NCI-H774 (cell line): ENCODE results near the gene POLR2I.
"Not testable (repeated sequence)": the region's sequence is repeated elsewhere in the genome, so short reads cannot be mapped to it uniquely, and the experiment has no call there.

ENCODE experiments used
- DNase-seq: peaks from one replicate; lab custom pipeline; 2025; lab: John Stamatoyannopoulos, UW

The POLR2I gene

DNA sequence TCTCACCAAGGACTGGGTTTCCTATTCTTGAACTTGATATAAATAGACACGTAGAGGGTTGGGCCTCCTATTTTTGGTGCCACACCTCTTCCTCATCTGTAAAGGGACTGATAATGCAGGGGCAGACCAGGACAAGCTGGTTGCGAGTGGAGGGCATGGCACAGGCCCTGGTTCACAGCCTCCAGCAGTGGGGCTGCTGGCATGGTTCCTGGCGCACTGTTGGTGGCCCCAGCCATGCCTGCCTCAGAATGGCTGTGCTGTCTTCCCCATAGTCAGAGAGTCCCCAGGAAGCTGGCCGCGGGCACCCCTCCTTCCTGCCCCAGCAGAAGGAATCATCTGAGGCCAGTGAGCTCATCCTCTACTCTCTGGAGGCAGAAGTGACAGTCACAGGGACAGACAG lies 14.2 kb downstream of the POLR2I start:
- no peak for DNase-seq

DNA sequence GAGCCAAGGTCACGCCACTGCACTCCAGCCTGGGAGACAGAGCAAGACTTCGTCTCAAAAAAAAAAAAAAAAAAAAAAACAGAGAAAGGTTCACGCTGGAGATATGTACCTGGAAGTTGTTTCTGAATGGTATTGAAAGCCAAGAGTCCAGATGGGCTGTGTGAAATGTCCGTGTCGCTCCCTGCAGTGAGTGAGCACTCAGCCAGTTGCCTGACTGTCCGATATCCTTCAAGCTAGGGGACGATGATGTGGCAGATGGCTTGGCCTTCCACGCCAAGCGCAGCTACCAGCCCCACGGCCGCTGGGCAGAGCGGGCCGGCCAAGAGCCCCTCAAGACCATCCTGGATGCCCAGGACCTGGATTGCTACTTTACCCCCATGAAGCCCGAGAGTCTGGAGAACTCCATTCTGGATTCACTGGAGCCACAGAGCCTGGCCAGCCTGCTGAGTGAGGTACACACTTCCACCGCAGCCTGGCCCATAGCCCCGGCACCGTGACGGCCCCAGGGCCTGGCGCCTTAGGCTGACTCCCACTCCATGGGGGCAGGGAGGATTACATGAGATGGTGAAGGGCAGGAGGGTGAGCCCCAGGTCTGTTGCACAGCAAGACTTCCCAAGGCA lies 15.4 kb downstream of the POLR2I start:
- no peak for DNase-seq

DNA sequence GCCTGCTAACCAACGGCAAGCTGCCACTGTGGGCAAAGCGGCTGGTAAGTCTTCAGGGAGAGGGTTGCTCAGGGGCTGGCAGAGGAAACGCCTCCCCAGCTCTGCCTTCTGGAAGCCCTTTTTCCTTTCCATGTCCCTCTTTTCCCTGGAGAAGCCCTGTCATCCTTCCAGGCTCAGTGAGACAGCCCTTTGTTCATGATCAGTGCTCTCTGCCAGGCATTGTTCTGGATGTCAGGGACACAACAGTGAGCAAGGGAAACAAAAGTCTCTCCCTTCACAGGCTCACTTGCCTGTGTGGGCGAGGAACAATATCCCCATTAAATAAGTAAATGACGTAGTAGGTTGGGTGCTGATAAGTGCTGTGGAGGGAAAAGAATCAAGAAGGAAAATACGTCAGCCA lies 17.6 kb downstream of the POLR2I start:
- DNase-seq: no peak

DNA sequence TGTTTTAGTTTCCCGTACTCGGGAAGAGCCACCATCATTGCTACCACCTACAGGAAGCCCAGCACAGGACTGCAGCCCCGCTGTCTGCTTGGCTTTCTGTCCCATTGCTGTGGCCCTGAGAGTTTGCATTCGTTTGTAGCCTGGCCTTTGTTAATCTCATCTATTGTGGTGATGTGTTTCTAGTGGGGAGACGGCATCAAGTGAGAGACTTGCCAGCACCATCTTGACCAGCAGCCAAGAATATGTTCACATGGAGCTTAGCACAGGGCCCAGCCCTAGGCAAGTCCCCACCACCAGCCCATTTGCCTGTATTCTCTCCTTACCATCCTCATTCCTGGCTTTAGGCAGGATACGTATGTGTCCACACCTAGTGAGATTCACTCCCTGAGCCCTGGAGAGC lies 21.0 kb downstream of the POLR2I start:
- no peak for DNase-seq

DNA sequence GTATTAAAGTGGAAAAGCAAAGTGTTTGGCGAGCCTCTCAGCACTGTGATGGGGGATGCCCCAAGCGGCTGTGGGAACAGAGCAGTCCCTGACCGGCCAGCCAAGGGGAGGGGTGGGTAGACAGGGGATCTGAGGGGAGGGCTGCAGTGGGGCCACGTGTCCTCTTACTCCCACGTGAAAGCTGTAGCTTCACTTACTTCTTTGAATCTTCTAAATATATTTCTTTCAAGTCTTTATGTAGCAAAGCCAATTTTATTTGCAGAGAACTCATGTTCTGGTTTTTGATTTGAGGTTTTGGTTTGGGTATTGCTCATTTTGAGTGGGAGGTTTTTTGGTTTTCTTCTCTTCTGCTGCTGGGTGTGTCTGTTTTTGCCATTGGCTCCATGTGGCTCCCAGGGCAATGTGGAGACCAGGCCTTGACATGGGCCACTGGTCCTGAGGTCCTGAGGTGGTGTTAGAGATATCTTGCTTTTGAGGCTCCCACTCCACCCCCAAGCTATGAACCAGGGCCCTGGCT lies 21.5 kb downstream of the POLR2I start:
- DNase-seq: no peak

DNA sequence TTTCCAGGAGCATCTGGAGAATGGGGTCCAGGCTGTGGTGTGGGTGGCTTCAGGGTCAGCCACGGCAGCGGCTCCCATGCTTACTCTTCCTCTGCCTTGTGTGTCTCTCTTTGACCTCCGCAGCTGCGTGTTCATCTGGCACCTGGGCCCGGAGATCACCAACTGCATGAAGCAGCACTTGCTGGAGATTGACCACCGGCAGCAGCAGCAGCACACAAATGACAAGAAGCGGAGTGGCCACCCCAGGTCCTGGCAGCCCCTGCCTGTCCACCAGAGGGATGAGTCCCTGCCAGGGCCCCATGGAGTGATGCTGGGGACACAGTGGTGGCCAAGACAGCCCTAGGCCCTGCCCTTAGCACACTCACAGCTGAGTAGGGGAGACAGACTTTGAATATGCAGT lies 22.1 kb downstream of the POLR2I start:
- no peak for DNase-seq

DNA sequence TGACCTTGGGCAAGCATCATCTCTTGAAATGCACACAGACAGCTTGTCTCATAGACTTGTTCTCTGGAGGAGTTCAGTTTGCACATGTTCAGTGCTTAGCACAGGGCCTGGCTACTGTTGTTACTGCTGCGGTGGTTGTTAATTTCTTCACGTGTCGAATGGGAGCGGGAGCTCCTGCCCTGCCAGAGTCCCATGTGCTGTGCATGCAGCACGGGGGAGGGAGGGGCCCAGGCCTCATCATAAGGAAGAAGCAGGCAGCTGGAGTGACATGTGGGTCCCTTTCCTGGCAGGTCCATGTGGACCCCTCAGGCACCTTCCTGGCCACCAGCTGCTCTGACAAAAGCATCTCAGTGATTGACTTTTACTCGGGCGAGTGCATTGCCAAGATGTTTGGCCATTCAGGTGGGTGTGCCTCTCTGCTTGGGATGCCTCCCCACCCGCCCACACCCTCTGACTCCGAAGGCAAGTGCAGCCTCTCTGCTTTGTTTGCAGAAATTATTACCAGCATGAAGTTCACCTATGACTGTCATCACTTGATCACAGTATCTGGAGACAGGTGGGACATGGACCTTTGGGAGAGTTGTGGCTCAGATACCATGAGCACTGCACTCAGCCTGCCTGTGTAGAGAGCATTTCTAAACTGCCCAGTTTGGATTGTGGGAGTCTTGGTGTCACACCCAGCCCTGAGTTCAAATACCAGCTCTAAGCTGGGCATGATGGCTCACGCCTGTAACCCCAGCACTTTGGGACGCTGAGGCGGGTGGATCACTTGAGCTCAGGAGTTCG lies 23.6 kb downstream of the POLR2I start:
- no peak for DNase-seq

DNA sequence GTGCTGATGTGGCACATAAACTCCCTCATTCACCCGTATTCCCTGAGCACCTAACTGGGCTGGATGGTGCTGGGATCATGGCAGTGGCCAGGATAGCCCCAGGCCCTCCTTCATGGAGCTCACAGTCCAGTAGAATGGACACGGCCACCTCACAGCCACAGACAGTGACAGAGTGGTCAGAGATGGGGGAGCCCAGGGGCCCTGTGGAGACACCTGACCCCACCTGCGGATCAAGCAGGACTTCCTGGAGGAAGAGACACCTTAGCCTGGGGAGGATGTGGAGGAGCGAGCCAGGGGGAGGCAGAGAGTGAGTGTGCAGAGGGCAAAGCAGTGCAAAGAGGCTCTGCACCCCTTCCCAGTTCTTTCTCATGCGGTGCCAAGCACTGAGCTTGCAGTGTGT lies 24.8 kb downstream of the POLR2I start:
- no peak for DNase-seq

DNA sequence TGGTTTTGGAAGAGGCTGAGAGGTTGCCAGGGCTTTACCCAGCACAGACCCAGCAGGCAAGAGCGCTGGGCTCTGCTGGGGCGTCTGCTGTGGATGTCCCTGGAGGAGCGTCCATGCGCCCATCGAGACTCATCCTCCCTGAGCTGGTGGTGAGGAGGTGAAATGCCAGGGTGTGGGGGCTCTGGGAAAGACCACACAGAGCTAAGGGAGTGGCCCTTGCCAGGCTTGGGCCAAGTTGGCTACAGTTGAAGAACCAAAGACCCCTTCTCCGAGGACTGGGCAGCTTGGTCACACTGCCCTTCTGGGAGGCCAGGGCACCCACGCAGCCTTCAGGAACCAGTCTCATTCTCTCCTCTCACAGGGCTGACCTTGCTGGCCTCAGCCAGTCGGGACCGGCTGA lies 28.3 kb downstream of the POLR2I start:
- no peak for DNase-seq

DNA sequence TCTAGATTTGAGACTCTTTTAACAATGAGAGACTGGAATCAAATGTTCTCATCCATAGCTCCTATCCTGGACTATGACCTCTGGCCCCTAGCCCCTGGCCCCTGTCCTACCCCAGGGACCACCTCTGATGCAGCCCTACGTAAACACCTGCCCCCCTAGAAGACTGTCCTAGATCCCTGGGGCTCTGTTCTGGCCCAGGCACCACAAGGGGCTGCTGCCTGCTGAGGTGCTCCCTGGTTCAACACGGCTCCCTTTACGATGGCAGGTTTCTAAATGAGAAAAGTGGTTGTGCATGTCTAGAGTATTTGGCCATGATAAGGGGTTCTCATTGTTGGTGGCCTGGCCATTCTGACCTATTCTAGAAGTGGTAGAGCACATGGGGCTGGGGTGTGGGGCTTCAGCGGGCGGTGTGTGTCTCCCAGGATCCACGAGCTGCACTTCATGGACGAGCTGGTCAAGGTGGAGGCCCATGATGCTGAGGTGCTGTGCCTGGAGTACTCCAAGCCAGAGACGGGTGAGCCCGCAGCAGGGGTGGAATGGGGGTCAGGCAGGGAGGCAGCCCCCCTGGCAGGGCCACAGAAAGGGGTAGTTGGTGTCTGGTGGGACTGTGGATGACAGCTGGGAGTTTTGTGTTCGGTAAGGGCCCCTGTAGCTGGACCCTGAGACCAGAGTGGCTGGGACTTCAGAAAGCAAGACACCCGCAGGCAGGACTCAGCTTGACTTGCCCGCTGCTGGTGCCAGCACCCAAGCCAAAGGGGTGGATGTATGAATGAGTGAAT lies 30.3 kb downstream of the POLR2I start:
- no peak for DNase-seq

DNA sequence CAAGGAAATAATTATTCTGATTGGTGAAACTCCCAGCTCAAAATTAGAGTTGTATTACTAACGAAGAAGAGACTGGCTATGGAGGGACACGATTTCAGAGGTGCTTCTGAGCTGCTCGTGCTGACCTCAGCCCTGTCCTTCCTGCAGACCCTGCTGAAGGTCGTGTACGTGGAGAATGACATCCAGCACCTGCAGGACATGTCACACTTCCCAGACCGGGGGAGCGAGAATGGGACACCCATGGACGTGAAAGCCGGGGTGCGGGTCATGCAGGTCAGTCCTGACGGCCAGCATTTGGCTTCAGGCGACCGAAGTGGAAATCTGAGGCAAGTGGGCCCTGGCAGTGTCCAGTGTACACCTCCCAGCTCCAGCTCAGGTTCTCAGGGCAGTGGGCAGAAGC lies 31.8 kb downstream of the POLR2I start:
- DNase-seq: no peak

DNA sequence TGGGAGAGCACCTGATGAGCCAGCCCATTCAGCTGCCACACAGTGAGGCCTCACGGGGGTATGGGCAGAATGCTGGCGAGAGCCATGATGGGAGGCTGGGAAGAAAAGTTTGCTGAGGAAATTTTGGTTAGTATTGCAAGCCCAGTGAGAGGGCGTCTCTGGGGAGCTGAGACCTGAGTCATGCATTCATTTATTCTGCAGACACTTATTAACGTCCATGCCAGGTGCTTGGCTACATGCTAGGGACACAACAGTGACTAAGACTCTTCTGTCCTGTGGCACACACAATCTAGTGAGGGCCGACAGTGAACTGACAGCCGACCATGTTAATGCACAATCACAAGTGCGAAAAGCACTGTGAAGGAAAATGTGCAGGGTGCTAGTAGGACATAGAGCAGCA lies 32.8 kb downstream of the POLR2I start:
- no peak for DNase-seq

DNA sequence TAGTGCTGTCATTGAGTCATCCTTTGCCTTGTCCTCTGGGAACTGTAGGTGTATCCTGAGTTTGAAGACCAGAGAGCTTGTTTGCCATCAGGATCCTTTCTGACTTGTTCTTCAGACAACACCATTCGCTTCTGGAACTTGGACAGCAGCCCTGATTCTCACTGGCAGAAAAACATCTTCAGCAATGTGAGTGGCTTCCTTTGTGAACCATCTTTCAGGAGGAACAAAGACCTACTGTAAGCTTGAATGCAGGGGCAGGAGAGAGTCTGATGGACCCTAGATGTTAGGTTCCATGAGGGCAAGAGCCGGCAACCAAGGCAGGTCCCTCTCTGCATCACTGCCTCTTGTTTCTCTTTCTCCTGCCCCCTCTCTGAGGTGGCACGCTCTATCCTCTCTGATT lies 33.3 kb downstream of the POLR2I start:
- DNase-seq: no peak

DNA sequence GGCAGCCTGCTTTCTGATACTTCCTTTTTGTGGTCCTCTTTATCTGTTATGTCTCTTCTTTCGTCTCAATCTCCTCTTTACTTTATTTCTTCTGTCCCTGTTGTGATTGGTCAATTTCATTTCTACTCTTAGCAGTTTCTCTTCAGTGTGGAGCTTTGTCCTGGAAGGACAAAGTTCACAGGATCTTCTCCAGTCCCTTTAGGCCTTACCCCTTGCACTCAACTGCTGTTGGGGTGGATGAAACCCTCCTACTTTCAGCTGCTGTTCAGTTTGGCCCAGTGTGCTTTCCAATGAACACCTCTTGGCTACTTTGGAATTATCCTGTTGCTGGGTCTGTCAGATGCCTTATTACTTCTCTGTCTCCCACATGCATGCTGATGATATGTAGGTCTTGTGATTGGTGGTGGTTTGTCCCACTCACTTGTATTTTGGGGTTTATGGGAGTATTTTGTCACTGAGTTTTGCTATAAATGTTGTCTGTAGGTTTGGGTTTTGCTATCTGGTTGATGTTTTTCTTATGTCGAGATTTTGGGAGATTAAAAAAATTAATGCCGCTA lies 35.2 kb downstream of the POLR2I start:
- no peak for DNase-seq

DNA sequence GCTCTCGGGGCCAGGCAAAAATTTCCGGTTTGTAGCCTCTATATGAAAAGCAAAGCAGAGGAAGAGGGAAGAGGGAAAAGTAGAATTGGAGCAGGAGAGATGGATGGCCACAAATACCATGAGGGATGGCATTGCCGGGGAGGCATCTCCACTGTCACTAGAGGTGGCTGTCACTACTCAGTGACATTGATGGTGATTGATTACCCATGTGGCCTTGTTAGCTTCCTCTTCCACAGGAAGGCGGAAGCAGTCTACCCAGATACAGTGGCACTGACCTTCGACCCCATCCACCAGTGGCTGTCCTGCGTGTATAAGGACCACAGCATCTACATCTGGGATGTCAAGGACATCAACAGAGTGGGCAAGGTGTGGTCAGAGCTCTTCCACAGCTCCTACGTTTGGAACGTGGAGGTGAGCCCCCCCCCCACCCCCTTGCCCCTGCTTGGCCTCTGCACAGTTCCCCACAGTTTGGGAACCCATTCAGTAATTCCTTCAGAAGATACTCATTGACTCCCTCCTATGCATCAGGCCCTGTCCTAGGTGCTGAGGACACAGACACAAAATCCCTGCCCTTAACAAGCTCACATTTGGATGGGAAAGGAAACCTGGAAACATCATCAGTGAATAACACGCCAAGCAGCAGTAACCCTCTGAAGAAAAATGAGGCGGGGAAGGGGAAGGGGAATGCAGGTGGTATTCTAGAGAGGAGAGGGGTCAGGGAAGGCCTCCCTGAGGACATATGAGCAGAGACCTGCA lies 41.4 kb downstream of the POLR2I start:
- no peak for DNase-seq

DNA sequence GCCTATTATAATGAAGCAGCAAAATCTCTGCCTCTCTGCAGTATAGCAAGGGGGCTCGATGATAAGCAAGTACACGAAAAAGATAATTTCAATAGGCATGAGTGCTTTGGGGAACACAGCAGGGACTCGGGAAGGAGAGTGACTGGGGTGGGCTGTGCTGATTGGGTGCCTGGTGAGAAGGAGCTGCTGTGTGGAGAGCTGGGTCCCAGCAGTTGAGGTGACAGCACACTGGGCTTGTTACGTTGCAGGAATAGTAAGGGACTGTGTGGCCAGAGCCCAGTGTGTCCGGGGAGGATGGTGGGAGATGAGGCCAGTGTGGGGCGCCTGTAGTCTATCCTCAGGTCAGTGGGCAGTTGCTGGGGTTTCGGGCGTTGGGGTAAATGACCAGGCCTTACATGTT lies 42.6 kb downstream of the POLR2I start:
- DNase-seq: no peak

DNA sequence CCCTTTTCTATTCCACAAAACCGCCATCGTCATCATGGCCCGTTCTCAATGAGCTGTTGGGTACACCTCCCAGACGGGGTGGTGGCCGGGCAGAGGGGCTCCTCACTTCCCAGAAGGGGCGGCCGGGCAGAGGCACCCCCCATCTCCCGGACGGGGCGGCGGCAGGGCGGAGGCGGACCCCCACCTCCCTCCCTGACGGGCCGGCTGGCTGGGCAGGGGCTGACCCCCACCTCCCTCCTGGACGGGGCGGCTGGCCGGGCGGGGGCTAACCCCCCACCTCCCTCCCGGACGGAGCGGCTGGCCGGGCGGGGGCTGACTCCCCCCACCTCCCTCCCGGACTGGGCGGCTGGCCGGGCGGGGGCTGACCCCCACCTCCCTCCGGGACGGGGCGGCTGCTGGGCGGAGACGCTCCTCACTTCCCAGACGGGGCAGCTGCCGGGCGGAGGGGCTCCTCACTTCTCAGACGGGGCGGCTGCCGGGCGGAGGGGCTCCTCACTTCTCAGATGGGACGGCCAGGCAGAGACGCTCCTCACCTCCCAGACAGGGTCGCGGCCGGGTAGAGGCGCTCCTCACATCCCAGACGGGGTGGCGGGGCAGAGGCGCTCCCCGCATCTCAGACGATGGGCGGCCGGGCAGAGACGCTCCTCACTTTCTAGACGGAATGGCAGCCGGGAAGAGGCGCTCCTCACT lies 45.7 kb downstream of the POLR2I start:
- DNase-seq: not testable (repeated sequence)

DNA sequence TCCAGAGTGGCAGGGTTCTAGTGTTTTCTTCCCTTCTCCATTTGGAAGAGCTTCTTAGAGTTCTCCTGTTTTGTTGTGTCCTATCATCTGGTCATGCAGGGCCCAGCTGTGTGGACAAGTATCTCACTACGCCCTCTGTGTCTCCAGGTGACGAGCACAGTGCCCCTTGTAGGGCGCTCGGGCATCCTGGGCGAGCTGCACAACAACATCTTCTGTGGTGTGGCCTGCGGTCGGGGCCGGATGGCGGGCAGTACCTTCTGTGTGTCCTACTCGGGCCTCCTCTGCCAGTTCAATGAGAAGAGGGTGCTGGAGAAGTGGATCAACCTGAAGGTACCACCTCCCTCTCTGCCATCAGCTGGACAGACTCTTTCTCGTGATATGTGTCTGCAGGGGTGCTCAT lies 47.0 kb downstream of the POLR2I start:
- no peak for DNase-seq

DNA sequence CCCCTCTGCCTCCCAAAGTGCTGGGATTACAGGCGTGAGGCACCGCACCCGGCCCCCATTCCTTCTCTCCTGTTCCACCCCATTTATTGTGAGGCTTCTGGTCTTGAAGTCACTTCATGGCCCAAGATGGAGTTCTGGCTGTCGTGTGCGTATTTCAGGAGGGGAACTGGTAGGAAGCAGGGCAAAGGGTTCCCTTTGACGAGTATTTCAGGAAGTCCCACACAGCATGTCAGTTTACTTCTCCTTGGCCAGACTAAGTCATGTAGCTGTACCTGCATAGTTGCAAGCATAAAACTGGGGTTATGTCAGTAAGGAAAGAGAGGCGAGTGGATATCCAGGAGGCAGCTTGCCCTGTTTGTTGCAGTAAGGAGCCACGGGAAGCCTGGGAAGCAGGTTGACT lies 49.8 kb downstream of the POLR2I start:
- no peak for DNase-seq
